GM23338 (cell line): ENCODE measurements around the gene ISOC2. TPM values are rescaled to one million over a fixed set of nuclear protein-coding genes. Genes with fewer than 3 reads are reported as not detected.

Experiments
- ATAC-seq: fragments of 200-7000 bp; cut with Tn5 transposase; 3 replicates; pipeline ENCODE4 v1.9.1; 2020
- DNase-seq: peaks from one replicate; pipeline ENCODE4 v3.0.0-alpha.2; 2015; ENCODE audit warnings: low spot score
- H2AFZ ChIP-seq: fragments of 200-600 bp; sonication (generic); 2 replicates; pipeline ENCODE4 v1.8.0; 2016; ENCODE audit warnings: antibody characterized with exemption, mild to moderate bottlenecking, moderate library complexity
- H3F3A ChIP-seq: fragments of 200-600 bp; sonication (generic); replicated peaks from 2 replicates; pipeline ENCODE4 v1.8.0; 2017; ENCODE audit warnings: antibody characterized with exemption, mixed run types, low read depth
- H3K27ac ChIP-seq: fragments of 200-600 bp; sonication (generic); 2 replicates; pipeline ENCODE4 v1.6.1; 2016; ENCODE audit warnings: low read depth
- H3K27me3 ChIP-seq: fragments of 200-600 bp; sonication (generic); 2 replicates; pipeline ENCODE4 v1.8.0; 2016; ENCODE audit warnings: mild to moderate bottlenecking, mixed run types, moderate library complexity; ENCODE audit not compliant: insufficient read depth
- H3K36me3 ChIP-seq: fragments of 200-600 bp; sonication (generic); 2 replicates; pipeline ENCODE4 v1.8.0; 2016; ENCODE audit warnings: mild to moderate bottlenecking; ENCODE audit not compliant: insufficient read depth
- H3K4me1 ChIP-seq: fragments of 200-600 bp; sonication (generic); 2 replicates; pipeline ENCODE4 v1.8.0; 2016; ENCODE audit warnings: mild to moderate bottlenecking, moderate library complexity; ENCODE audit not compliant: insufficient read depth
- H3K4me2 ChIP-seq: fragments of 200-600 bp; sonication (generic); 2 replicates; pipeline ENCODE4 v1.7.1; 2017; ENCODE audit warnings: mixed run types
- H3K4me3 ChIP-seq: fragments of 200-600 bp; sonication (generic); 2 replicates; pipeline ENCODE4 v1.6.1; 2016; ENCODE audit warnings: mixed run types
- H3K79me2 ChIP-seq: fragments of 200-600 bp; sonication (generic); replicated peaks from 2 replicates; pipeline ENCODE4 v1.8.0; 2017; ENCODE audit warnings: mild to moderate bottlenecking; ENCODE audit not compliant: insufficient read depth
- H3K9me2 ChIP-seq: fragments of 200-600 bp; sonication (generic); 2 replicates; pipeline ENCODE4 v1.8.0; 2017; ENCODE audit not compliant: insufficient read depth
- H4K20me1 ChIP-seq: fragments of 200-600 bp; sonication (generic); replicated peaks from 2 replicates; pipeline ENCODE4 v1.8.0; 2017; ENCODE audit warnings: mild to moderate bottlenecking; ENCODE audit not compliant: insufficient read depth
- H3K27ac Mint-ChIP-seq: 2 replicates; pipeline ENCODE4 v1.8.0; 2020; ENCODE audit warnings: inconsistent platforms, mild to moderate bottlenecking, moderate library complexity, mixed read lengths
- H3K27me3 Mint-ChIP-seq: 3 replicates; pipeline ENCODE4 v1.8.0; 2022; ENCODE audit warnings: low read depth, mild to moderate bottlenecking, moderate library complexity, mixed read lengths, inconsistent platforms; ENCODE audit not compliant: insufficient read depth, poor library complexity
- H3K36me3 Mint-ChIP-seq: 3 replicates; pipeline ENCODE4 v1.8.0; 2021; ENCODE audit warnings: low read depth, mild to moderate bottlenecking, inconsistent platforms, moderate library complexity, mixed read lengths
- H3K4me1 Mint-ChIP-seq: 3 replicates; pipeline ENCODE4 v1.8.0; 2020; ENCODE audit warnings: mild to moderate bottlenecking, inconsistent platforms, mixed read lengths
- H3K4me3 Mint-ChIP-seq: 3 replicates; pipeline ENCODE4 v1.8.0; 2021; ENCODE audit warnings: moderate library complexity, mild to moderate bottlenecking, inconsistent platforms, mixed read lengths
- H3K9me3 Mint-ChIP-seq: 3 replicates; pipeline ENCODE4 v1.8.0; 2020; ENCODE audit warnings: moderate library complexity, mild to moderate bottlenecking, inconsistent platforms, mixed read lengths
- CREB1 ChIP-seq: fragments of 250-450 bp; sonication (Bioruptor Pico); IDR thresholded peaks from 2 replicates; pipeline ENCODE4 v1.5.0; 2020; ENCODE audit warnings: low read depth, mild to moderate bottlenecking, moderate library complexity
- EZH2 ChIP-seq: fragments of 200-600 bp; sonication (generic); IDR thresholded peaks from one replicate; pipeline ENCODE4 v1.8.0; 2017; ENCODE audit warnings: antibody characterized with exemption, mild to moderate bottlenecking, low read depth; ENCODE audit not compliant: unreplicated experiment
- NANOG ChIP-seq: IDR thresholded peaks from 2 replicates; pipeline ENCODE4 v1.6.1; 2016; ENCODE audit warnings: antibody characterized with exemption, borderline replicate concordance
- polyA plus RNA-seq: library from polyadenylated mRNA; unstranded; fragments of >200 nt; fragmentation: Nextera tagmentation; extraction: Ambion mirVana; gene quantifications from 2 replicates; pipeline ENCODE4 v1.2.1, GENCODE V29; 2016
- total RNA-seq: library from RNA; depleted of rRNA; stranded (reverse); fragments of >200 nt; shearing (Covaris generic); gene quantifications from 2 replicates; pipeline ENCODE4 v1.2.3, GENCODE V29; 2014
- TF ChIP-seq, protein P1 (sequence below): IDR thresholded peaks from 2 replicates; pipeline ENCODE4 v1.6.1; 2016; ENCODE audit warnings: antibody characterized with exemption
- TF ChIP-seq, protein P2 (sequence below): IDR thresholded peaks from one replicate; pipeline ENCODE4 v1.6.1; 2018; ENCODE audit warnings: antibody characterized with exemption; ENCODE audit not compliant: unreplicated experiment
- TF ChIP-seq, protein P3 (sequence below), 2 experiments: fragments of 200-600 bp in 1 of 2; sonication (generic) in 1 of 2; conservative IDR thresholded peaks; 2 replicates each; pipeline versions ENCODE4 v1.5.1 to v1.6.1; 2016 to 2017; ENCODE audit warnings: antibody characterized with exemption in 2 of 2, low read depth in 2 of 2, mild to moderate bottlenecking in 2 of 2, moderate library complexity in 1 of 2
- TF ChIP-seq, protein P4 (sequence below): fragments of 250-450 bp; sonication (Bioruptor Pico); IDR thresholded peaks from 2 replicates; pipeline ENCODE4 v1.5.0; 2020; ENCODE audit warnings: mild to moderate bottlenecking, moderate library complexity

ISOC2 gene
- total and polyA plus RNA-seq, 2 experiments from 2014 or later: 62.6 to 85.2 TPM

DNA sequence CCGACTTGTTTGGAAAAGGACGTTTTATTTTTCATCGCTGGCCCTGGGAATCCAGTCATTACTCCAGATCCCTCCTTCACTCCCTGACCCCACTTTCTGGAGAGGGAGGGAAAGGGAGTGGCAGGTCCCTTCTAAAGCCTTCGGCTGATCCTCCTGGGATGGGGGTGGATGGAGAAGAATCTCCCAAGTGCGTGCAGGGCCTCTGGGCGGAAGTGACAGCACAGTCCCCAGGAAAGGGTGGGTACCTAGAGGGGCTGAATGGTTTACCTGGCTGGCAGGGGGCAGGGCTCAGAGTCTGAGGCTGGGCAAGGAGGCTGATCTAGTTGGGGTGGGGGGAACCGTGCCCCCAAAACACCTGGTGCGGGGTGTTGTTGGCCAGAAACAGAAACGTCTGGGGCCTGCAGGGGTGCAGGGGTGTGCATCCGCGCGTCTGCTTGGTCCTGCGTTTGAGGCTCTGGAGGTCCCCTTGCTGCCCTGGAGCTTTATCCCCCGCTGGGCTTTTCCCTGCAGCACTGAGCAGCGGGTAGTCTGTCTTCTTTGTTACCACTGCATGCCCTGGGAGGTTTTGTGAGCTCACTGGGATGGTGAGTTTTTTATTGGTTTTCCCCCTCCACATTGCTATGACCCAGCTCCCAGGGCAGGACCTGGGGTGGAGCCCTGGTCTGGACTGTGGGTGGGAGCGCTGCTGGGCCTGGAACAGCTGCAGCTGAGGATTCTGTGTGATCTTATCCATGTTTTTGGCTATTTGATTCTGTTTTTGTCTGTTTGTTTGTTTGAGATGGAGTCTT, 12.0 kb upstream of the ISOC2 start (continued):
- TF ChIP-seq, protein P1, sequence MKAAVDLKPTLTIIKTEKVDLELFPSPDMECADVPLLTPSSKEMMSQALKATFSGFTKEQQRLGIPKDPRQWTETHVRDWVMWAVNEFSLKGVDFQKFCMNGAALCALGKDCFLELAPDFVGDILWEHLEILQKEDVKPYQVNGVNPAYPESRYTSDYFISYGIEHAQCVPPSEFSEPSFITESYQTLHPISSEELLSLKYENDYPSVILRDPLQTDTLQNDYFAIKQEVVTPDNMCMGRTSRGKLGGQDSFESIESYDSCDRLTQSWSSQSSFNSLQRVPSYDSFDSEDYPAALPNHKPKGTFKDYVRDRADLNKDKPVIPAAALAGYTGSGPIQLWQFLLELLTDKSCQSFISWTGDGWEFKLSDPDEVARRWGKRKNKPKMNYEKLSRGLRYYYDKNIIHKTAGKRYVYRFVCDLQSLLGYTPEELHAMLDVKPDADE: no peak
- TF ChIP-seq, protein P2, sequence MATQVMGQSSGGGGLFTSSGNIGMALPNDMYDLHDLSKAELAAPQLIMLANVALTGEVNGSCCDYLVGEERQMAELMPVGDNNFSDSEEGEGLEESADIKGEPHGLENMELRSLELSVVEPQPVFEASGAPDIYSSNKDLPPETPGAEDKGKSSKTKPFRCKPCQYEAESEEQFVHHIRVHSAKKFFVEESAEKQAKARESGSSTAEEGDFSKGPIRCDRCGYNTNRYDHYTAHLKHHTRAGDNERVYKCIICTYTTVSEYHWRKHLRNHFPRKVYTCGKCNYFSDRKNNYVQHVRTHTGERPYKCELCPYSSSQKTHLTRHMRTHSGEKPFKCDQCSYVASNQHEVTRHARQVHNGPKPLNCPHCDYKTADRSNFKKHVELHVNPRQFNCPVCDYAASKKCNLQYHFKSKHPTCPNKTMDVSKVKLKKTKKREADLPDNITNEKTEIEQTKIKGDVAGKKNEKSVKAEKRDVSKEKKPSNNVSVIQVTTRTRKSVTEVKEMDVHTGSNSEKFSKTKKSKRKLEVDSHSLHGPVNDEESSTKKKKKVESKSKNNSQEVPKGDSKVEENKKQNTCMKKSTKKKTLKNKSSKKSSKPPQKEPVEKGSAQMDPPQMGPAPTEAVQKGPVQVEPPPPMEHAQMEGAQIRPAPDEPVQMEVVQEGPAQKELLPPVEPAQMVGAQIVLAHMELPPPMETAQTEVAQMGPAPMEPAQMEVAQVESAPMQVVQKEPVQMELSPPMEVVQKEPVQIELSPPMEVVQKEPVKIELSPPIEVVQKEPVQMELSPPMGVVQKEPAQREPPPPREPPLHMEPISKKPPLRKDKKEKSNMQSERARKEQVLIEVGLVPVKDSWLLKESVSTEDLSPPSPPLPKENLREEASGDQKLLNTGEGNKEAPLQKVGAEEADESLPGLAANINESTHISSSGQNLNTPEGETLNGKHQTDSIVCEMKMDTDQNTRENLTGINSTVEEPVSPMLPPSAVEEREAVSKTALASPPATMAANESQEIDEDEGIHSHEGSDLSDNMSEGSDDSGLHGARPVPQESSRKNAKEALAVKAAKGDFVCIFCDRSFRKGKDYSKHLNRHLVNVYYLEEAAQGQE: no peak
- TF ChIP-seq CREB1 (no peak), EZH2 (no peak), NANOG (no peak)
- TF ChIP-seq, protein P3, sequence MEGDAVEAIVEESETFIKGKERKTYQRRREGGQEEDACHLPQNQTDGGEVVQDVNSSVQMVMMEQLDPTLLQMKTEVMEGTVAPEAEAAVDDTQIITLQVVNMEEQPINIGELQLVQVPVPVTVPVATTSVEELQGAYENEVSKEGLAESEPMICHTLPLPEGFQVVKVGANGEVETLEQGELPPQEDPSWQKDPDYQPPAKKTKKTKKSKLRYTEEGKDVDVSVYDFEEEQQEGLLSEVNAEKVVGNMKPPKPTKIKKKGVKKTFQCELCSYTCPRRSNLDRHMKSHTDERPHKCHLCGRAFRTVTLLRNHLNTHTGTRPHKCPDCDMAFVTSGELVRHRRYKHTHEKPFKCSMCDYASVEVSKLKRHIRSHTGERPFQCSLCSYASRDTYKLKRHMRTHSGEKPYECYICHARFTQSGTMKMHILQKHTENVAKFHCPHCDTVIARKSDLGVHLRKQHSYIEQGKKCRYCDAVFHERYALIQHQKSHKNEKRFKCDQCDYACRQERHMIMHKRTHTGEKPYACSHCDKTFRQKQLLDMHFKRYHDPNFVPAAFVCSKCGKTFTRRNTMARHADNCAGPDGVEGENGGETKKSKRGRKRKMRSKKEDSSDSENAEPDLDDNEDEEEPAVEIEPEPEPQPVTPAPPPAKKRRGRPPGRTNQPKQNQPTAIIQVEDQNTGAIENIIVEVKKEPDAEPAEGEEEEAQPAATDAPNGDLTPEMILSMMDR (conservative IDR thresholded peaks at IDR 0.05; ENCODE audit: low read depth in 2 of 2): no peak

DNA sequence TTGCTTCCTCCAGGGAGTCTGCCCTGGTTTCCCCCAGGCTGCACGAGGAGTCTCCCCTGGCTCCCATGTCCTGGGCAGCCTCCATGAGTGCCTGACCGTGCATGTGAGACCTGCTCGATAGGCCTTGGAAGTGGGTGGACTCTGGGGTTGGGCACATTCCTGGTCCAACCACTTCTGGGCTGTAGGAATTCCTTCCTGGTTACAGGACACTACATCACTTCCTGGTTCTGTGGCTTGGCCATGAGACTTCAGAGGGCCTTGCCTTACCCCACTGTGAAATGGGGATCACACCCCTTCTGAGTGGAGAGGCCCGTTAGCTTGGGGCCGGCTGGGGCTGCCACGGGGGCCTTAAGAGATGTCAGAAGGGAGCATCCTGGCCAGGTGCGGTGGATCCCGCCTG, 11.0 kb upstream of the ISOC2 start:
- H3K36me3 Mint-ChIP-seq: no peaks in the 10 kb centered on the region
- no peak overlapping the region for H3K4me3 ChIP-seq
- H3F3A ChIP-seq: peaks cover 19% of the 10 kb centered on the region
- H3K27me3 ChIP-seq: no peaks in the 10 kb centered on the region
- peaks cover 13% of the 10 kb centered on the region; the same call in 1 of the 2 replicates for H3K4me1 ChIP-seq
- H3K9me3 Mint-ChIP-seq: no peaks in the 10 kb centered on the region
- no peak overlapping the region for H3K4me3 Mint-ChIP-seq
- H3K9me2 ChIP-seq: no peaks in the 10 kb centered on the region
- no peak overlapping the region for H3K4me2 ChIP-seq
- no peaks in the 10 kb centered on the region for H3K36me3 ChIP-seq
- no peak for ATAC-seq
- H3K27me3 Mint-ChIP-seq: peaks cover 15% of the 10 kb centered on the region
- DNase-seq: no peak
- H3K79me2 ChIP-seq: peaks cover 4% of the 10 kb centered on the region
- H2AFZ ChIP-seq: no peak overlapping the region
- H4K20me1 ChIP-seq: no peaks in the 10 kb centered on the region
- no peak overlapping the region for H3K27ac Mint-ChIP-seq
- no peak overlapping the region for H3K27ac ChIP-seq
- peaks cover 16% of the 10 kb centered on the region for H3K4me1 Mint-ChIP-seq
- no peak for TF ChIP-seq EZH2
- TF ChIP-seq, protein P4, sequence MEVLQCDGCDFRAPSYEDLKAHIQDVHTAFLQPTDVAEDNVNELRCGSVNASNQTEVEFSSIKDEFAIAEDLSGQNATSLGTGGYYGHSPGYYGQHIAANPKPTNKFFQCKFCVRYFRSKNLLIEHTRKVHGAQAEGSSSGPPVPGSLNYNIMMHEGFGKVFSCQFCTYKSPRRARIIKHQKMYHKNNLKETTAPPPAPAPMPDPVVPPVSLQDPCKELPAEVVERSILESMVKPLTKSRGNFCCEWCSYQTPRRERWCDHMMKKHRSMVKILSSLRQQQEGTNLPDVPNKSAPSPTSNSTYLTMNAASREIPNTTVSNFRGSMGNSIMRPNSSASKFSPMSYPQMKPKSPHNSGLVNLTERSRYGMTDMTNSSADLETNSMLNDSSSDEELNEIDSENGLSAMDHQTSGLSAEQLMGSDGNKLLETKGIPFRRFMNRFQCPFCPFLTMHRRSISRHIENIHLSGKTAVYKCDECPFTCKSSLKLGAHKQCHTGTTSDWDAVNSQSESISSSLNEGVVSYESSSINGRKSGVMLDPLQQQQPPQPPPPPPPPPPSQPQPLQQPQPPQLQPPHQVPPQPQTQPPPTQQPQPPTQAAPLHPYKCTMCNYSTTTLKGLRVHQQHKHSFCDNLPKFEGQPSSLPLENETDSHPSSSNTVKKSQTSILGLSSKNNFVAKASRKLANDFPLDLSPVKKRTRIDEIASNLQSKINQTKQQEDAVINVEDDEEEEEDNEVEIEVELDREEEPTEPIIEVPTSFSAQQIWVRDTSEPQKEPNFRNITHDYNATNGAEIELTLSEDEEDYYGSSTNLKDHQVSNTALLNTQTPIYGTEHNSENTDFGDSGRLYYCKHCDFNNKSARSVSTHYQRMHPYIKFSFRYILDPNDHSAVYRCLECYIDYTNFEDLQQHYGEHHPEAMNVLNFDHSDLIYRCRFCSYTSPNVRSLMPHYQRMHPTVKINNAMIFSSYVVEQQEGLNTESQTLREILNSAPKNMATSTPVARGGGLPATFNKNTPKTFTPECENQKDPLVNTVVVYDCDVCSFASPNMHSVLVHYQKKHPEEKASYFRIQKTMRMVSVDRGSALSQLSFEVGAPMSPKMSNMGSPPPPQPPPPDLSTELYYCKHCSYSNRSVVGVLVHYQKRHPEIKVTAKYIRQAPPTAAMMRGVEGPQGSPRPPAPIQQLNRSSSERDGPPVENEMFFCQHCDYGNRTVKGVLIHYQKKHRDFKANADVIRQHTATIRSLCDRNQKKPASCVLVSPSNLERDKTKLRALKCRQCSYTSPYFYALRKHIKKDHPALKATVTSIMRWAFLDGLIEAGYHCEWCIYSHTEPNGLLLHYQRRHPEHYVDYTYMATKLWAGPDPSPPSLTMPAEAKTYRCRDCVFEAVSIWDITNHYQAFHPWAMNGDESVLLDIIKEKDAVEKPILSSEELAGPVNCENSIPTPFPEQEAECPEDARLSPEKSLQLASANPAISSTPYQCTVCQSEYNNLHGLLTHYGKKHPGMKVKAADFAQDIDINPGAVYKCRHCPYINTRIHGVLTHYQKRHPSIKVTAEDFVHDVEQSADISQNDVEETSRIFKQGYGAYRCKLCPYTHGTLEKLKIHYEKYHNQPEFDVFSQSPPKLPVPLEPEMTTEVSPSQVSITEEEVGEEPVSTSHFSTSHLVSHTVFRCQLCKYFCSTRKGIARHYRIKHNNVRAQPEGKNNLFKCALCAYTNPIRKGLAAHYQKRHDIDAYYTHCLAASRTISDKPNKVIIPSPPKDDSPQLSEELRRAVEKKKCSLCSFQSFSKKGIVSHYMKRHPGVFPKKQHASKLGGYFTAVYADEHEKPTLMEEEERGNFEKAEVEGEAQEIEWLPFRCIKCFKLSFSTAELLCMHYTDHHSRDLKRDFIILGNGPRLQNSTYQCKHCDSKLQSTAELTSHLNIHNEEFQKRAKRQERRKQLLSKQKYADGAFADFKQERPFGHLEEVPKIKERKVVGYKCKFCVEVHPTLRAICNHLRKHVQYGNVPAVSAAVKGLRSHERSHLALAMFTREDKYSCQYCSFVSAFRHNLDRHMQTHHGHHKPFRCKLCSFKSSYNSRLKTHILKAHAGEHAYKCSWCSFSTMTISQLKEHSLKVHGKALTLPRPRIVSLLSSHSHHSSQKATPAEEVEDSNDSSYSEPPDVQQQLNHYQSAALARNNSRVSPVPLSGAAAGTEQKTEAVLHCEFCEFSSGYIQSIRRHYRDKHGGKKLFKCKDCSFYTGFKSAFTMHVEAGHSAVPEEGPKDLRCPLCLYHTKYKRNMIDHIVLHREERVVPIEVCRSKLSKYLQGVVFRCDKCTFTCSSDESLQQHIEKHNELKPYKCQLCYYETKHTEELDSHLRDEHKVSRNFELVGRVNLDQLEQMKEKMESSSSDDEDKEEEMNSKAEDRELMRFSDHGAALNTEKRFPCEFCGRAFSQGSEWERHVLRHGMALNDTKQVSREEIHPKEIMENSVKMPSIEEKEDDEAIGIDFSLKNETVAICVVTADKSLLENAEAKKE: no peak
- TF ChIP-seq, protein P2: no peak
